DMS153 treated with DMSO at 0.1 percent for 48 hours (cell line): Measurements from ENCODE around the gene PGS1.

Experiments used
- DNase-seq: peaks from one replicate; lab custom pipeline; 2025; ENCODE audit not compliant: unreplicated experiment; lab: John Stamatoyannopoulos, UW

The PGS1 gene

DNA sequence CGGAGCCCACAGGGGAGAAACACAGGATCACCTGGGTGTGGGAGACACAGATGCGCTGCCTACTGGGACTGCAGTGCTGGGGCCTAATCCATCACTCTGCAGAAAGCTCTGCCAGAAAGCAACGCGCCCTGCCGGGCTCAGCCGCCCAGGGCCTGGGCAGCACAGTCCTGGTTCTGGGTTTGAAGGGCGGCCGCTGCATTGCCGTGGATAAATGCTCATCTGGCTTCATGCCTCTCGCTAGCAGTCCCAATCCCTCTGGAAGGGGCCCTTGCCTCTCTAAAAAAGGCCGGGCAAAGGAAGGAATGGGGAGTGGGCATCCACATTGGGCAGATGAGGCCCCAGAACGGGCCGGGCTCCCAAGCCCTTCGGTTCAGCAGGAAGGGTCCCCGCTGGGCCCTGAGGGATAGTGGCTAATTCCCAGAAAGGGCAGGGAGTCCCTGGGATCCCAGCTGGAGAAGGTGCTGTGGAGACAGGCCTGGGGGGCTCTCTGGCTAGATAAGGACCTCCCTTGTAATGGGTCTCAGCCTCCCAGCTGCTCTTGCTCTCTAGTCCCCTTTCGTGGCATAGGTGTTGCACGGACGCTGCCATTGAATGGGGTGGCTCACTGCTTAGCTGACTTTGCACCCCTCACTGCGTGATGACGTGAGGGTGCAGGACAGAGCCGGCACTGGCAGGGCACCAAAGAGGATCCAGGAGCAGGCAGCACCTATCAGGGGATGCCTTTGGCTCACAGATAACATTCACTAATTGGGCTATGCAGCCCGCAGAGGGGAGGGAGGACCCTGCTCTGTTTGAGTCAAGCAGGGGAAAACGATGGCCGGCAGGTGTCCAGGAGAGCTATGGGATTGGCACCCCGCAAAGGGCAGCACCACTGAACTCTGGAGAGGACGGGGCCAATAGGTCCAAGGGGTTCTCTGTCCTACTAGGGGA is 88.6 kb downstream of the PGS1 start:
- no peak for DNase-seq

DNA sequence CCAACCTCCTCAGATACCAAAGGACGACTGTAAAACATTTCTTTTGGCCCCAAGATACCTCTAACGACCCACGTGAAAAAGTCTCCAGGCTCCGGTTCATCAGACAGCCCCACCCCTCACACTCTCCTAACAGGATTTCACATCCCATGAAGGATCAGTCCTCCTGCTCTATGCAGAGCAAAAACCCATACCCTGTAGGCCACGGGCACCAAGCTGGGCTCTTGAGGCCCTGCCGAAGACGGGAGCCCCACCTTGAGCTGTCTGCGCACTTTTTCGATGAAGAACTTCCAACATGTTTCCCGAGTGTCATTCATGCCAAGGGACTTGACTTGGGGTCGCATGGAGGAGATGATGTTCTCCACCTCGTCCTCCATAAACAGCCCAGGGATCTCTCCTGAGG is 89.9 kb downstream of the PGS1 start:
- DNase-seq = no peak

DNA sequence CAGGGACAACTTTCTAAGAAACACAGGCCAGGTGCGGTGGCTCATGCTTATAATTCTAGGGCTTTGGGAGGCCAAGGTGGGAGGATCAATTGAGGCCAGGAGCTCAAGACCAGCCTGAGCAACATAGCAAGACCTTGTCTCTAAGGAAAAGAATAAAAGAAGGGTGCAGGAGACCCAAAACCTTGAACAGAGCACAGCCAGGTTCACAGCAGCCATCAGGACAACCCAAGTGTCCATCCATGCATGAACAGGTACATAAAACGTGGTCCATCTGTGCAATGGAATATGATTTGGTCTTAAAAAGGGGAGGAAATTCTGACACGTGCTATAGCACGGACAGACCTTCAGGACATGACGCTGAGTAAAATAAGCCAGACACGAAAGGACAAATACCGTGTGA is 91.0 kb downstream of the PGS1 start:
- no peak for DNase-seq

DNA sequence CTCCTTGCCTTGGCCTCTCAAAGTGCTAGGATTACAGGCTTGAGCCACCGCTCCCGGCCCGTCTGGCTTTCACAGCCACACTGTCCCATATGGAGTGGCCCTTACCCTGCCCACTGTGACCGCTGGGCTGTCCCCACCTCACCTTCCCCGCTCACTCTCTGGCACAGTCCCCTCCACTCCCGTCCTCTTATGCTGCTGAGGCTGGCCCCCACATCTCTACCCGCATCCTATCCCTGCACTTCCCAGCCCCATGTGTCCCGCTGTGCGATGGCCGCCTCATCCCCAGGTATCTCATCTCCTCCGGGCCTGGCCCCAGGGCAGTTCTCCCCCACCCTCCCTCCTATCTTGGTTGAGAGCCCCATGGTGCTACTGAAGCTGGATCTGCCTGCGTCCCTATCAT is 93.2 kb downstream of the PGS1 start:
- DNase-seq = no peak

DNA sequence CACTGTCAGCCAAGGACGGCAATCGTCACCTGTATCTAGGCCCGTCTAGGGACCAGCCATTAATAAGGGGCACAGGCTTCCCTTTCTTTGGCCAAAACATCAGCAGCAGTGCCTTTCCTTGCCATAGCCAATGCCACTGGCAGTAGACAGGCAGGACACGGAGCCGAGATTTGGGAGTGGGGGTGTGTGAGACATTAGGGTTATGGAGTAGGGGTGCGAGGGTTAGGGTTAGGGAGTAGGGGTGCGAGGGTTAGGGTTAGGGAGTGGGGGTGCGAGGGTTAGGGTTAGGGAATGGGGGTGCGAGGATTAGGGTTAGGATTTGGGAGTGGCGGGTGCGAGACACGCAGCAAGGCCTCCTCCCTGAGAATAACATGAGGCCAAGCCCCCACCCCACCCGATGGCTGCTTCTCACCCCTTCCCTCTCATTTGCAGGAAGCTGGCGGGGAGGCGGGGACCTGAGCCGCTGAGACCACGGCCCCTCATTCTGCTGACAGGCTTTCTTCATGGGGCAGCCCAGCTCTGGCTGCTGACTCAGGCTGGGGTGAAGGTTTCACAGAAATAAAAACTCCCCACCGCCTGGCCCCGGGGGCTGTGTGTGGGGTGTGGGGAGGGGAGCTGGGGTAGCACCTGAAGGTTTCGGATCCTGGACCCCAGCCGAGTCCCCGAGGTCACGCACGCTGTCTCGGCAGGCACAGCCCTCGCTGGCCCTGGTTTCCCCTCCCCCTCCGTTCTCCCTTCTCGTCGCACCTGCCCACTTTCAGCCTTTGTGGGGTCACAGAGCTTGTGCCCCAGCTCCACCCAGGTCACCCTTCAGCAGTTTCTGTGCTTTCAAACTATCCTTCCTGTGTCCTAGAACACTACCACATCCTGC is 93.8 kb downstream of the PGS1 start:
- no peak for DNase-seq

DNA sequence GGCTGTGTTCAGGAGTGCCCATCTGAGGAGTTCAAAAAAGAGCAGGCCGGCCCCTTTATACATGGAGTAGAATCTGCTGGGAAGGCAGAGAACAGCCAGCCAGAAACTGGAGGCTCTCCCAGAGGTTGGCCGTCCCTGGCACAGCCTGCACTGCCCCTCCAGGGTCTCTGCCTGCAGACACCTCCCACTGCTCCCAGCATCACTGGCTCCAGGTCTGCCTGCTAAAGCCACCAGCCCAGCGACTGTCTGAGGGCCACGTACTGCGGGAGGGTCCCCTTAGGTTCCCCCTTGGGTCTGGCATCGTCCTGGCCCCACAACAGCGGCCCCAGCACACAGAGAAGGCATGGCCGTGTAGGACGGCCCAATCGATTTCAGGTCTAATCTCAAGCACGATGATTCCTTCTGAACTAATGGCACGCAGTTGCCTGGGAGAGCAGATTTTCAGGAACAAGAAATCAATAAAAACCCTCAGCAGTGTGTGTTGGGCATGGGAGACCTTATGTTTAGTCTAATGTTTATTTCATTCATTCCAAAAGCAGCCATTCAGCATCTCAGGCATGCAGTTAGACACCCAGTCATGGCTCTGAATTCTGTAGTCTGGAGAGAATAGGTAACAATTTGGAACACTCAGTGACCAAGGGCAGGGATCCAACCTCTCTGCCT is 95.6 kb downstream of the PGS1 start:
- DNase-seq = no peak
